UCSD-AML1 (cell line): ENCODE measurements around the gene ELK3.

Source experiments
- DNase-seq: peaks from one replicate; lab custom pipeline; 2025; ENCODE audit not compliant: unreplicated experiment; lab: John Stamatoyannopoulos, UW

The ELK3 gene

DNA sequence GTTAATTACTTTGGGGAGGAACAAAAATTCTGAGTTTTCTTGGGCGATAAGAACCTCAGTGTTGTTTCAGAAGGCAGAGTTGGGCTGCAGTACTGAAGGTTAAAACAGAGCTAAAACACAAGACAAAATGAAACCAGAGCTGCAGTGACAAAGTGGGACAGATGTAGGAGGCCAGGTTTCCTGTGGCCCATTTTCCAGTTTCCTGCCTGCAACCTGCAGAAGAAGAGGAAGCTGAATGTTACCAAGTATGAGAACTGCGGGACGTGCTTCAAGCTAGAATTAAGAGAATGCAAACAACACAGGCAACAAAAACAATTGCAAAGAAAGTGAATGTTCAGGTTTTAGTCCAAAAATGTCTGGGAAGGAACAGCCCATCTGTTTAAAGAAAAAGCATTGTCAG lies 17.8 kb downstream of the ELK3 start:
- DNase-seq, result peak; percentile 52

DNA sequence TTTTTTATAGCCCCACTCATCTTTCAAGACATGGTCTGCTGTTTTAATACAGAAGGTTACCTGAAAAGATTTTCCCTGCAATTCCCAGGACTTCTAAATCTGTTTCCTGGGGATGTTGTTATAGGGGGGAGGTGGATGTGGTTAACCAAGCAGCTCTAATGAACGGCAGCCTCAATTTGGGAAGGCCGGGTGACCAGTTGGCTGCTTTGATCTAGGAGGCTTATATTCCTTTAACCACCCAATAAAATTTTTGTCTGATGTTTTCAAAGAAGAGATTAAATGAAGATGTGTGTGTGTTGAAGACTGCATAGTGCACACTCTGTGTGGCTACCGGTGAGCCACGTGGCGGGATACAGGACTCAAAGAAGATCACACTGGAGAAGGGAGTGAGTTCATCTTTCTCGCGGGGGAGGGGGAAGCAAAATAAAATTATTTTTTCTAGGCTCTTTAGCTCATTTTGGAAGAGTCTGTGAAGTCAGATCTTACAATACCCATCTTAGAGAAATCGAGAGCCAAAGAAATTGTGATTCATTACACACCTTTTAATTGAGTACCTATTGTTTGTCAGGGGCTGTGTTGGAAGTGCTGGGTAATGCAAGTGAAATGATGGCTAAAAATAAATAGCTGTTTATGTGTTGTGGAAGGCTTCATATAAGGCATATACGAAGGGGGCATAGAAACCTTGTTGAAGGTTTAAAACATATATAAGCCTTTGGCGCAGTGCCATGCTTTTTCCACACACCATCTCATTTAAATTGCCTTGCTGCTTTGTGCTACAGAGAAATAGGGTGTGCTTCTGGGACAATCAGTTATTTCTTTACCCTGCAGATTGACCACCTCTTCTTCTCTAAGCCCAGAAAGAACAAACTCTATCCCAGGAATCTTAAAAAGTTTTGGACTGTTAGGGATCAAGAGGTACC lies 18.5 kb downstream of the ELK3 start:
- peak; percentile 16 for DNase-seq

DNA sequence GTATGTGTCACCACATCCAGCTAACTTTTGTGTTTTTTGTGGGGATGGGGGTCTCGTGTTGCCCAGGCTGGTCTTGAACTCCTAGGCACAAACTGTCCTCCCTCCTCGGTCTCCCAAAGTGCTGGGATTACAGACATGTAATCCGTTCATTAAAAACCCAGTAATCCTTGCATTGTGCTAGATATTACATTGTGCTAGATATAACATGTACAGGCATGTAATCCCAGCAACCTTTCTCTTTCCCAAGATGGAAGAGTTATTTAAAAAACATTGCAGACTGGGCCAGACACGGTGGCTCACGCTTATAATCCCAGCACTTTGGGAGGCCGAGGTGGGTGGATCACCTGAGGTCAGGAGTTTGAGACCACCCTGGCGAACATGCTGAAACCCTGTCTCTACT lies 19.7 kb downstream of the ELK3 start:
- no peak for DNase-seq

DNA sequence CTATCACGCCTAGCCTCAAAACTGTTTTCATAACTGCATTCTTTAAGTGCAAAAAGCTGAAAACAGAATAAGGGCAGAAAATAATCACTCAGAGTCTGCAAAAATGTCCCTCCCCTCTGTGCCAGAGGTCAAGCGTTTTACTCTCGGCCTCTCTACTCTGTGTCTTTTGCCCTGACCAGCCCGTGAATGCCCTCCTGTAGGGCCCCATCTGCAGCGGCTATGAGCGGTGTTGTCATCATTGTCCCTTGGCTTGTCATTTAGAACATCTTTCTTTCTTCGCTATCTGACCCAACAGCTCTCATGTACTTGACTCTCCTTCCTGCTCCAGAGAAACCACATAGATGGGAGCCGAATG lies 21.7 kb downstream of the ELK3 start:
- DNase-seq, result no peak

DNA sequence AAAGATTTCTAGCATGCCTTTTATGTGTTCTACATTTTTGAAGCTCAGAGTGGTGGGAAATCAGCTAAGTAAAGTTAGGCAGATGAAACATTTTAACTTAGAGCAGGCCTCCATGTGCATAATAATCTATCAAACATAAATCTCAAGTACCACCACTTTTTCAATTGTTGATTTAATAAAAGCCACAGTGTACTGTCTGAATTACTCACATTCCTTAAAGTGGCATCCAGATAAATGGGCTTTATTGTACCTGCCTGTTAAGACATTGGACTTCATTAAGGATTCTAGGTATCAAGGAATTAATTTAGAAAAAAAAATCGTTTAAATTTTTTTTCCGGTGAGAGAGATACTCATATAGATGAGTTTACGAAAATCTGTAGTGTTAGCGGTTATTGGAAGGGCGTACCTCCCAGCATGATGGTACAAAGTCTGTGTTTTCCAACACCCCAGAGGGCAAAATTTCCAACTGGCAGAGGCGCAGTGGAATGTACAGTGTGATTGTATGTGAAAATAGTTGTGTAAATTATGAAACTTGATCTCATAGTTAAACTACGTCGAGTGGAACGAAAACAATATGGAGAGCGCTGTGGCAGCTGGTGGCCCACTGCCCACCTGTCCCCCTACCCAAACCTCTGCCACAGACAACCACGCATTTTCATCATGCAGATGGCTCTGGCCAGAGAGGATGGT lies 25.0 kb downstream of the ELK3 start:
- no peak for DNase-seq

DNA sequence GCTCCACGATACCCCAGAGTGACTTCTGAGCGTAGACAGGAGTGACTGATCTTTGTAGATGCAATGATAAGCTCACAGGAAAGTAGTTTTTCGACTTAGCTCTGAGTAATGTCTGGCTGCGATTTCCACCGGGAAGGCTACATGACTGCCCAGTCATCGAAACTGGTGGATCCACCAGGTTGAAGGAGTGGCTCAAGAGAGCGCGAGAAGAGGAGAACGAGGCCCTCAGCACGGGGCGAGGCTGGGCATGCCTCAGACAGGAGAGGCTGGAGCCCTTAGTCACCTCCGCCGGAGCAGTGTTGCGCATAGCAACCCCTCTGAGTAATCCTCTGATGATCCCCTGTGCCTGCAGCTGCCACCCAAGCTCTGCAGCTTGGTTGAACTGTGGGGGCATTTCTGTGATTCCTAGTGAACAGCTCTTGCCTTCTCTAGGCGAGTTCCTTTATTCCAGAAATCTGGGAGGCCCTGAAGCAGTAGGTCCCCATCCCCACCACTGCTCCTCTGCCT lies 25.6 kb downstream of the ELK3 start:
- no peak for DNase-seq

DNA sequence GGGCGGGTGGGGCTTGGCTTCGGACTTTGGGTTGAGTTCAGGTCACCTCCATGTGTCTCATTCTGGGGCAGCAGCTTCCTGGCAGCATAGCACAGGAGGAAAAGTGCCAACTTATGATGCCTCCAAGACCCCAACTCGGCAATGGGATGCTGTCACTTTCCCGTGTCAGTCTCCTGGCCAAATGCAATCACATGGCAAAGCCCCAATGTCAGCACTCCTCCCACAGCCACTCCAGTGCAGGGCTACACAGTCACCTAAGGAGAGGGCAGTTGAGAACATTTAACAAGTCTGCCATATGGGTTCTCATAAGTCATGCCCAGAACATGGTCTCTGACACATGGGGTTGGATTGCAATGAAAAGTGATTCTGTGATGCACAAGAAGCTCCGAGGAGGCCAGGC lies 26.7 kb downstream of the ELK3 start:
- DNase-seq, result no peak

DNA sequence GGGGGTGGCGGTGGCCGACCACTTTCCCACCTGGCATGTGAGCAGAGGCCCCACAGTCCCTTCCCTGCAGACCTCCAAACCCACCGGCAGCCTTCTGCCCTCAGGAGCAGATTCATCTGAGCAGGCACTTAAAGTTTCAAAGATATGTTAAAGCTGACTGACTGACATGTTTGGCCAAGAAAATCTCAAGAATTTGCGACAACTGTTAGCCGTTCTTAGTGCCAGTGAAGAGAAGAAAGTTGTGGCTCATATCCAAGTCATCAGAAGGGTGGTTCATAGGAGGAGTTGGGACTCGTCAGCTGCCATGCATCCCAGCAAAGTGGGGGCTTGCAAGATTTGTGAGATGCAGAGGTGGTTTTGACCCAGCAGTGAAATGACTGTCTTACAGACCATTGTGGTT lies 27.2 kb downstream of the ELK3 start:
- no peak for DNase-seq

DNA sequence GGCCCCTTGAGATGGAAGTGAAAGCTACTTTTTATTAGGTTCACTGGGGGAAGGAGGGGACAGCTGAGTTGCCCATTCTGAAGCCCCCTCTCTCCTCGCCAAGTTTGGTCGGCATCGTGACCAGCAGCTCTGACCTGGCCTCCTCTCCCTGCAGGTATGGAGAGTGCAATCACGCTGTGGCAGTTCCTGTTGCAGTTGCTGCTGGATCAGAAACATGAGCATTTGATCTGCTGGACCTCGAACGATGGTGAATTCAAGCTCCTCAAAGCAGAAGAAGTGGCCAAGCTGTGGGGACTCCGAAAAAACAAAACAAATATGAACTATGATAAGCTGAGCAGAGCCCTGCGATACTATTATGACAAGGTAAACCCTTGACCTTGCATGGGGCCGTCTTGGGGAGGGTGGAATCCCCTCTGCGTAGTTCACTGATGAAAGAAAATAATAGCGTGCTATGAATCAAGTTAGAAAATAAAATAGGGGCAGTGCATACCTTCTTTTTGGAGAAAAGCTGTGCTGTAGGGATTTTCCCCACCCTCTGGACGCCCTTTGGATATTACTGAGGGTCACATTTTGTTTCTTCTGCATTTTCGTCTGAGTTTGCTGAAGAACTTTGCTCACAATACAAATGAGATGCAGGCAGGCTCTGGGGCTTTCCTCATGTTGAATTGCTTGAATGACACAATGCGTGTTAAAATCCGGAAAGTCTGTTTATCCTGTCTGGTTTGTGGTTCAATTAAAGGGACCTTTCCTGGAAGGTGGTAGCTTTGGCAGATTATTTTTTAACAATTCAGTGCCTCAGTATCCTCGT lies 29.4 kb downstream of the ELK3 start:
- no peak for DNase-seq

DNA sequence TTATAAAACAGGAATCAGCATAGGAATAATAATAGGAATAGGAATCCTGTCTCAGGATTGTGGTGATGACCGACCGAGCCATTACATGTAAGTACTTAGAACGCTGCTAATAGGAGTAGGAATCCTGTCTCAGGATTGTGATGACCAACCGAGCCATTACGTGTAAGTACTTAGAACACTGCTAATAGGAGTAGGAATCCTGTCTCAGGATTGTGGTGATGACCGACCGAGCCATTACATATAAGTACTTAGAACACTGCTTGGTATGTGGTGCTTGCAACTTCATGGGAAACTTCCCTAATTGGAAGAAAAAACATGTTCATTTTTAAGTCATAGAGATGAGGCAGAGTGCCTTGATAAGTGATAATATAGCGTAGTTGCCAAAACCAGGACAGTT lies 30.0 kb downstream of the ELK3 start:
- DNase-seq, result no peak

DNA sequence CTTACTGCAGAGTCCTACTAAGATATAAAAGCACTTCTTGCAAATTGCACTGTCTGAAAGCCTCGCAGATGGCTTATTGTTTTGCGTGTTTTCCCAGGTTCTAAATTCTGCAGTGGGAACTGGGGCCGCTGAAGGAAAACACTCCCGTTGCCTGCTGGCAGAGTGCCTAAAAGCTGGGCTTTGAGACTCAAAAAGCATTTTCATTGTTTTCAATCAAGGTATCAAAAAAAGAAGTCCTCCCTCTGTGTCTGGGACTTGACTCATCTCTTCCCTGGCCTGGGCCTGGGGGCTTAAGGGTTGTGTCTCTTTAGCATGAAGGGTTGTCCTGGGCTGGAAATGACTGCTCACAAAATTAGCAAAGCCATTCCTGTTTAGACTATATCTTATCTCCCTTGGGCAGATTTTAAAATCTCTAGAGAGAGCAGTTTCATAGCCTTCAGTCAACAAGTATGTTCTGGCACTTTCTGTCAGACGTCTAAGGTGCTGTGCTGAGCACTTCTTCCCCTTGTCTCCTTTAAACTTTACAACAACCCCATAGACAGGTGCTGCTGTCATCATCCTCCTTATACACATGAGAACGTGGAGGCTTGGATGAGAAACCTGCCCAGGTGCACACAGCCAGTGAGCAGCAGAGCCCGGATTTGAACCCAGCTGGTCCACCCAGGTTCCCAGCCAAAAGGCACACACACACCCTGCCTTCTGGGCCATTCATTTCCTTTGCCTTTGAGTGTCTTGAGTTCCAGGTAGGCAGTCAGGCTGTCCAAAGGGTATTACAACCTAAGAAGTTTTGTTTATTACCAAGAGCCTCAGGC lies 31.1 kb downstream of the ELK3 start:
- no peak for DNase-seq

DNA sequence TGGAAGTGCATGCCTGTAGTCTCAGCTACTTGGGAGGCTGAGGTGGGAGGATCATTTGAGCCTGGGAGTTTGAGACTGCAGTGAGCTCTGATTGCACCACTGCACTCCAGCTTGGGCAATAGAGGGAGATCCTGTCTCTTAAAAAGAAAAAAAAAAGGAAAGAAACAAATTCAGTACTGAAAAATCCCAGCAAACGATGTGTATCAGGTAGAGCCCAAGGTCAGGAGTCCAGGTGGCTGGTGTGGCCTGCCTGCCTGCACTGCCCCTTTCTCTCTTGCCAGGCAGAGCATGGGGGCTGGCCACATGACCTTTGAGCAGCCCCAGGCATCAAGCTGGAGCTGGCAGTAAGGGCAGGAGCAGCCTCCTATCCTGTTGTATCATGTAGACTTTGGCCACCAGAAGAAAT lies 31.8 kb downstream of the ELK3 start:
- no peak for DNase-seq

DNA sequence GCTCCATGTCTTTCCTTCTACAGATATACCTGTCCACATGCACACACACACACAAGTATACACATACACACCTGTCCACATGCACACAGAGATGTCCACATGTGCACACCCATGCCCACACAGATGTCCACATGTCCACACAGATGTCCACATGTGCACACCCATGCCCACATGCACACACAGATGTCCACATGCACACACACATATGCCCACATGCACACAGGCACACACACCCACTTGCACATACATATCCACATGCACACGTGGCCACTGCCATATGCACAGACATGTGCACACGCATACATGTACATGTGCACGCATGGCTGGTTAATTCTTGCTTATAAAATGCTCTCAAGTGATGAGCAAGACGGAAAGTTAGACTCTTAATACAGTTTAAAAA lies 32.2 kb downstream of the ELK3 start:
- DNase-seq, result no peak

DNA sequence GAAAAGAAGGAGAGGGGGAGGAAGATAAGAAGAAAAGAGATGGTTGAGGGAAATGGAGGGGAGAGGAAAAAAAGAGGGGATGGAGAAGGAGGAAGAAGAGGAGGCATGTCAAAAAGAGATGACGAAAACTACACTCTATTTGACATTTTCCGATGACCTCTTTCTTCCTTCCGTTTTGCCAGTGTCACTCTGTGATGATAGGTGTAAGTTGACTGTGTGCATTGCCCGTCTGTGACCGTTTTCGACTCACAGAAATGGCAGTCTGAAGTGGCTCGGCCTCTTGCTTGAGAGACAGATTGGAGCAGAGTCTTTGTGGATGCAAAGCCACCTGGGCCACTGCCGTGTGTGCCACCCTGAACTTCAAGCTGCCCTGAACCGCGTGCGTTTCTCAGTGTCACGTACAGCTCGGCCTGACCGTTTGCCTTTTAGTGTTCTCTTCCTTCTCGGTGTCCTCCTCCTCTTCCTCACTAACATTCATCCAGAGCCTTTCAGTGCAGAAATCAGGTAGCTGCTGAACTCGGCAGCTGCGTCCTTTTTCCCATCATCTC lies 32.7 kb downstream of the ELK3 start:
- DNase-seq, result no peak

DNA sequence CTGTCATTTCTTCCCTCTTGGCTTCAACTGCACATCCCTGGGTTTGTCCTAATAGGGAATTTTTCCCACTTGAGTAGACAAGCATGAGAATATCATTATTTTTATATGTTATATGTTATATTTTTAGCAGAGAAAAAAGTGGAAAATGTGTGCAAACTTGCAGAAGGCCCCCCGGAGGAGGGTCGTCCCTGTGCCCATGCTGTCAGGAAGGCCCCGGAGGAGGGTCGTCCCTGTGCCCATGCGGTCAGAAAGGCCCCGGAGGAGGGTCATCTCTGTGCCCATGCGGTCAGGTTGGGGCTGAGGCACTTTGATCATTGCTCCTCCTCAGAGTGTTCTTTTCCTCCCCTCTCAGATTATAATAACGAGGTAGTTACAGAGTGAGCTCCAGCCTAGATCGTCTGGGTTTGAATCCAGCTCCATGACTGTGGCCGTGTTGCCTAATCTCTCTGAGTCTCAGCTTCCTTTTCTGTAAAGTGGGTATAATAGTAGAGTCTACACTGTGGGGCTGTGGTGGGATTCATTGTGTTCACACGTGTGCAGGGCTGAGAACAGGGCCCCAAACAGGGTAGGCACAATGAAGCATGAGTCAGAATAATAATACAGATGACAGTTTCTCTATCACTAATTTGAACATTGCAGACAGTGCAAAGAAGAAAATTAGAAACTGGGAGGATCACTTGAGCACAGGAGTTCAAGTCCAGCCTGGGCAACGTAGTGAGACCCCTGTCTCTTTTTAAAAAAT lies 33.4 kb downstream of the ELK3 start:
- no peak for DNase-seq

DNA sequence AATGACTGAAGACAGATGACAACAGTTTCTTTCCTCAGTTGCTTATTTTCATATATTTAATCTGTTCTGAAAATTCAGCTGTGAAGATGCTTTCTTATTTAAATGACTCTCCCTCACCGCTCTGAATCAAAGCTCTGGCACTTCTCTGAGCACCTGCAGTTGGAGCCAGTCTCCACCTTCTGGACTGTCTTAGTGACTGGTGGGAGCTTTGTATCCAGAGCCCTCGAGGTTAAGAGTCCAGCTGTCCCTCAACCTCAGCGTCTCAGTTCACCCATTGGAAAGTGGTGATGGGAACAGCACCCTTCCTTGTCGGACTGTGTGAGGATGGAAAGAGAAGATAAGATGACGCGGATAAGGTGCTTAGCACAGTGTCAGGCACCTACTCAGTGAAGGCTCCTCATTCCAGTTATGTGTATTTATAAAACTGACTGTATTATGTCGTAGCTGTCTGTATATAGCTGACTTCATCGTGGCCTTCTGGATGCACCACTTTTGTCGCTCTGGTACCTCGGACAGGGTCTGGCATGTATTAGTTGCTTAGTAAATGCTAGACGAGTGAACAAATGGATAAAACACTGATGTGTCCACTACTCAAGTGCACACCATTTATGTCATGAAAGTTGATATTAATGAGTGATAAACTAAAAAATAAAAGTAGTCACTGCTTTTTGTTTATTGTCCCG lies 34.5 kb downstream of the ELK3 start:
- no peak for DNase-seq

DNA sequence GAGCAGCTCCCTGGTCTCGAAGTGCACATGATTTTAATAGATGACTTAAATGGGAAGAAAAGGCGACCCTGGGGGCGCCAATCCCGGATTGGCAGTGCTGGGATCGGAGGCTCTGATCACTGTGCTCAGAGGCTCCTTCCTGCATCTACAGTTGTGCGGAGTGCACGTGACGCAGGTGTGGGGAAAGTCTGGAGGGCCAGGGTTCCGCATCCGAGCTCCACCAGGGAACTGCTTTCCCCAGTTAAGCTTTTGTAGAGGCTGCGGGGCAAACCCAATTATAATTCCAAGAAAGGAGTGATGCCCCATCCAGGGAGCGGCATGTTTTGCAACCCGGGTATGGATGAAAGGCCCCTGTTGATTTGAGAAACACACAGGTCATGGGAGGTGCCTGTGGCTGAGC lies 36.5 kb downstream of the ELK3 start:
- DNase-seq, result no peak

DNA sequence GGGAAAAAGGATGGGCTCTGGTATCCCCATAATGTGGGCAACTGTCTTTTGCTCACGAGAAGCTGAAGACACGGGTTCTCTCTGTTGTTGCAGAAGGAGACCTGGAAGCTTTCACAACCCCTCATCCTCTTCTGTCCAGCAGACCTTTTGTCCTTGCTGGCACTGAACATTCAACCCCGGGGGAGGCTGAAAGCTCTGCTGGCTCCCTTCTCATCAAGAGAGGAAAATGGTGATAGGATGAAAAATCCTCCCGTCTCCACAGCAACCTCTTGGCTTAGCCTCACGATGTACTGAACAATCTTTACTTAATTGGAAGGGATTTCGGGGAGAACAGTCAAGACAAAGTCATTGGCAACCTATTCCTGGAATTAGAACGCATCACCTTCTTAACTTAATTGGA lies 39.0 kb downstream of the ELK3 start:
- DNase-seq, result no peak

DNA sequence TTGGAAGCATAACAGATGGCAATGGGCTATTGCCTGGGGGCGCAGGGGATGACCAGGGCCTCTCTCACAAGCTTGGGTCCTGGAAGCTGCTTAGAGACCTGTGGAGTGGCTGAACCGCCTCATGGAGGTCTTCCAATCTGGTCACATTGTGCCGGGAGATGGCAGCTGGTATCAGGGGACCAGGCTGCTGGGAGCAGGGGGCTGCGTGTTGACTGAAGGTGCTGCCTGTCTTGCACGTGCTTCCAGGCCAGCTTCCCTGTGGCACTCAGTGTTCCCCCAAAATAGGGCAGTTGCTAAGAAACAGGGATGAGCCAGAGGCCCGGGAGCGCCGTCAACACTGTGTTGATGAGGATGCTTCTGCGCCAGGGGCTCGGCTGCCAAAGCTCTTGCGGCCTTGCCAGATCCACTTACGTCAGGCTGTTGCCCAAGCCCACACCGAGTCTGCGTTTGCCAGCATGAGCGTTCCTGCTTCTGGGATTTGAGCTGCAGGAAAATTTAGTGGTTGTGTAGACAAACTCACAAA lies 39.8 kb downstream of the ELK3 start:
- DNase-seq, result no peak
